ENCODE results near the gene SPATA2.

SPATA2 gene

GRCh38 chr20:49907405-49908257, 7.7 kb downstream of the SPATA2 start:
- no peak overlapping the region for H3K27ac Mint-ChIP-seq

GRCh38 chr20:49906615-49907154, 8.6 kb downstream of the SPATA2 start:
- H3K4me1 Mint-ChIP-seq: peaks cover 21% of the 10 kb centered on the region
- DNase-seq: no peak
- H3K27me3 Mint-ChIP-seq (ENCODE audit: low read depth, poor library complexity): peaks cover 3% of the 10 kb centered on the region
- no peak overlapping the region for H3K4me3 Mint-ChIP-seq
- H3K9me3 Mint-ChIP-seq: no peaks in the 10 kb centered on the region
- no peak for TF ChIP-seq CTCF (IDR thresholded peaks at IDR 0.05)
- H3K27ac Mint-ChIP-seq: peak overlapping the region; percentile 21
- peaks cover 29% of the 10 kb centered on the region for H3K36me3 Mint-ChIP-seq (ENCODE audit: low read depth)

More at GRCh38 chr20:49907405-49908257, 7.7 kb downstream of the SPATA2 start:
- H3K4me3 Mint-ChIP-seq: no peak overlapping the region
- H3K9me3 Mint-ChIP-seq: no peaks in the 10 kb centered on the region
- peaks cover 24% of the 10 kb centered on the region for H3K4me1 Mint-ChIP-seq
- peaks cover 3% of the 10 kb centered on the region for H3K27me3 Mint-ChIP-seq (ENCODE audit: low read depth, poor library complexity)
- no peak for DNase-seq
- H3K36me3 Mint-ChIP-seq (ENCODE audit: low read depth): peaks cover 29% of the 10 kb centered on the region
- TF ChIP-seq CTCF (IDR thresholded peaks at IDR 0.05): no peak

- Mint-ChIP-seq H3K4me1 (peaks cover 20% of the 10 kb centered on the region), H3K9me3 (no peaks in the 10 kb centered on the region), H3K27me3 (ENCODE audit: low read depth, poor library complexity) (peaks cover 3% of the 10 kb centered on the region), H3K27ac (peak overlapping the region; percentile 21), H3K4me3 (no peak overlapping the region), H3K36me3 (ENCODE audit: low read depth) (peaks cover 29% of the 10 kb centered on the region)
- no peak for DNase-seq
- no peak for TF ChIP-seq CTCF (IDR thresholded peaks at IDR 0.05)
Measured at GRCh38 chr20:49906101-49906604, 9.2 kb downstream of the SPATA2 start.

GRCh38 chr20:49905415-49906091, 9.8 kb downstream of the SPATA2 start:
- peaks cover 29% of the 10 kb centered on the region for H3K36me3 Mint-ChIP-seq (ENCODE audit: low read depth)
- H3K4me3 Mint-ChIP-seq: no peak overlapping the region
- H3K27ac Mint-ChIP-seq: peak overlapping the region; percentile 89
- no peak for DNase-seq
- no peaks in the 10 kb centered on the region for H3K9me3 Mint-ChIP-seq
- no peak for TF ChIP-seq CTCF (IDR thresholded peaks at IDR 0.05)
- H3K27me3 Mint-ChIP-seq (ENCODE audit: low read depth, poor library complexity): peaks cover 3% of the 10 kb centered on the region
- H3K4me1 Mint-ChIP-seq: peaks cover 14% of the 10 kb centered on the region

- Mint-ChIP-seq H3K36me3 (ENCODE audit: low read depth) (peaks cover 35% of the 10 kb centered on the region), H3K4me3 (no peak overlapping the region), H3K27me3 (ENCODE audit: low read depth, poor library complexity) (peaks cover 3% of the 10 kb centered on the region), H3K27ac (no peak overlapping the region), H3K9me3 (peaks cover 7% of the 10 kb centered on the region), H3K4me1 (peaks cover 11% of the 10 kb centered on the region)
- DNase-seq: no peak
- no peak for TF ChIP-seq CTCF (IDR thresholded peaks at IDR 0.05)
Measured at GRCh38 chr20:49904440-49905214, 10.7 kb downstream of the SPATA2 start.

Data from nephron progenitor cell (in vitro differentiated cells).